ENCODE measurements around the gene RHOJ.
A peak's percentile ranks its signal among the peaks of the same experiment; 100 is the strongest.
"Not testable (repeated sequence)": the region's sequence is repeated elsewhere in the genome, so short reads cannot be mapped to it uniquely, and the experiment has no call there.

The RHOJ gene

GRCh38 chr14:63299351-63300110 lies 95.3 kb downstream of the RHOJ start:
- ChIA-PET CTCF (interaction anchor here (0.9 to 1.2 kb wide), 2 partner anchors 11 to 14 kb away, joined by 3 read pairs; no protein-coding TSS in a partner anchor), POLR2A (no interaction called here)
- no peak for TF ChIP-seq CTCF (IDR thresholded peaks at IDR 0.05; ENCODE audit: insufficient read depth, low read length, missing control alignments)
- DNase-seq (ENCODE audit: low read depth, low spot score) = no peak
- no peak overlapping the region for H3K4me3 ChIP-seq (ENCODE audit: low read depth, low read length)

DNA sequence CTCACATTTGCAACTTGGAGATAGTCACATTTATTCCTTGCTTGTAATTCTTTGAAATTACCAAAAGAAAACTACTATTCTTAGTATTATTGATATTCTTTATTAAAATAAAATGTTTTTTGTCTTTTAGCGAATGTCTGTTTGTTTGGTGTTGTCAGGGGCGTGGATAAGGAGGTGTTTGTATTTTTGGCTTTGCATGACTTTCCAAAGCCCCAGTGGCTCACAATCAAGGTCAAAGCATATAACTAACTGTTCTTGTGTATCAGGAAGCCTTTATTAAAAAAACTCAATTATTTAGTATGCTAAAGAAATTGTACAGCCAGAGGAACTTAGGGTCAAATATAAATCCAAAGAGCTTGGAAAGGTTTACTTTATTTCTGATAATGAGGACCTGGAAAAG lies 96.6 kb downstream of the RHOJ start:
- CTCF ChIA-PET = no interaction called here

DNA sequence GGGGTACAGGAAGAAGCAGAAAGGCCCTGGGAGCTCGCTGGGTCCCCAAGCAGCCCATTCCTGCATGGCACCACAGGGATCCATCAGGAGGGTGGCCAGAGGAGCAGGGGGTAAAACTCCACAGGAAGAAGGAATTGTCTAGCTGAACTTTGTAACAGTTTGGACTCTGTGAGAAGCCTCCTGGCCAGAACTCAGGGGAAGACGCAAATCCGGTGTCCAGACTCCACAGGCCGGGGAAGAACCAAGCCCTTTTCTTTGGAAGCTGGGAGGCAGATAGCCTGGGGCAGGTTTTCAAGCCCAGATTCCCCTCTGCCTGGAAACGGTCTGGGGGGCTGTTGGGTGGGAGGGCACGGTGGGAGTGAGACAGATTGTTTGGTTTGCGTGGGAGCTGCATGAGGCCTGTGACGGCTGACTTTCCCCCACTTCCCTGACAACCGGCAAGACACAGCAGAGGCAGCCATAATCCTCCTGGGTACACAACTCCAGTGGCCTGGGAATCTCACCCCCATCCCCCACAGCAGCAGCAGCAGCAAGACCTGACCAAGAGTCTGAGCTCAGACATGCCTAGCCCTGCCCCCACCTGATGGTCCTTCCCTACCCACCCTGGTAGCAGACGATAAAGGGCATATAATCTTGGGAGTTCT lies 97.8 kb downstream of the RHOJ start:
- CTCF ChIA-PET = interaction anchor here (1.0 kb wide), 1 partner anchor 1139 kb away, joined by 3 read pairs; no protein-coding TSS in a partner anchor
- TF ChIP-seq CTCF (IDR thresholded peaks at IDR 0.05; ENCODE audit: insufficient read depth, low read length, missing control alignments) = no peak
- DNase-seq (ENCODE audit: low read depth, low spot score) = no peak

More for the DNA sequence above, 96.6 kb downstream of the RHOJ start:
- DNase-seq (ENCODE audit: low read depth, low spot score) = no peak
- no peak for TF ChIP-seq CTCF (IDR thresholded peaks at IDR 0.05; ENCODE audit: insufficient read depth, low read length, missing control alignments)
- H3K4me3 ChIP-seq (ENCODE audit: low read depth, low read length) = no peak overlapping the region
- POLR2A ChIA-PET = interaction anchor here (0.6 kb wide), 1 partner anchor 18 kb away, joined by 3 read pairs; no protein-coding TSS in a partner anchor

GRCh38 chr14:63304429-63304828 lies 100.2 kb downstream of the RHOJ start:
- CTCF ChIA-PET; DNase-seq (ENCODE audit: low read depth, low spot score); H3K4me3 ChIP-seq (ENCODE audit: low read depth, low read length); POLR2A ChIA-PET: not testable (repeated sequence)

More for the DNA sequence above, 97.8 kb downstream of the RHOJ start:
- POLR2A ChIA-PET = no interaction called here
- no peak overlapping the region for H3K4me3 ChIP-seq (ENCODE audit: low read depth, low read length)

DNA sequence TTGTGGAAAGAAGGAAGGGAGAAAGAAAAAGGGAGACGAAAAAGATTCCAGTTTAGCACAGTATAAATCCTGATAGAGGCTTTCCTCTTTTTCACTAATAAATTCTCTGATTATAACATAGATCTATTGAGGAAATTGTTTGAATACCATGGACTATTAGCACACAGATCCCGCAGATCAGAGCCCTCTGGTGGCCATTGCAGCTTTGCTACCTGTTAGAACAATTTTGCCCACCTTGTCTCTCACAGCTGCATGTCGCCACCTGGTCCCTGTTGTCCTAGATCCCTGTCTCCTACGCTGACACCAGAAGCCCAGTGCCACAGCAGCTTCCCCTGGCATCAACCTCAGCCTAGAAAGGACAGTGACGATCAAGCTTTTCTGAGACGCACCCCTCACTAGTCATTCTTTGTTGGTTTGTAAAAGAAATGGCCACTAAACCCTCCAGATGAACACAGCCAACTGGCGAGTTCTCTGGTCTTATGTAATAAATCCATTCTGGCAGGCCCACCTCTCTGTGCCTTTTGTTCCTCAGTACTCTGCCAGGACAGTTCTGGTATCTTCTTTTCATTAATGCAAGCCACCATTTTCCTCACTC lies 104.6 kb downstream of the RHOJ start:
- TF ChIP-seq CTCF (IDR thresholded peaks at IDR 0.05; ENCODE audit: insufficient read depth, low read length, missing control alignments) = peak; percentile 51
- DNase-seq (ENCODE audit: low read depth, low spot score) = no peak
- H3K4me3 ChIP-seq (ENCODE audit: low read depth, low read length) = no peak overlapping the region
- ChIA-PET CTCF (interaction anchor here (0.9 to 1.2 kb wide), 5 partner anchors 14 to 1145 kb away, joined by 3 read pairs; no protein-coding TSS in a partner anchor), POLR2A (no interaction called here)

GRCh38 chr14:63318835-63319234 lies 114.6 kb downstream of the RHOJ start, which contains the start of gene GPHB5:
Gene GPHB5, minus strand, starts transcription at chr14:63318935. Its CDS starts 1,086 bp downstream, at chr14:63317849.
- no peak for TF ChIP-seq CTCF (IDR thresholded peaks at IDR 0.05; ENCODE audit: insufficient read depth, low read length, missing control alignments)
- ChIA-PET POLR2A (interaction anchor here (0.6 kb wide), 1 partner anchor 18 kb away, joined by 3 read pairs; no protein-coding TSS in a partner anchor), CTCF (no interaction called here)
- DNase-seq (ENCODE audit: low read depth, low spot score) = no peak
- H3K4me3 ChIP-seq (ENCODE audit: low read depth, low read length) = no peak within 1 kb of the TSS

Data from AG04449 (cell line).